Activated CD4-positive, CD25-positive, alpha-beta regulatory T cell treated with anti-CD3 and anti-CD28 coated beads, Interleukin-2, amount 50 U/mL, for 16 hours (primary cell): ENCODE data around the gene PPFIA4.

Experiments used
- DNase-seq: peaks from one replicate; pipeline ENCODE4 v3.0.0-alpha.2; 2020; ENCODE audit warnings: low read depth, low spot score

Gene PPFIA4

GRCh38 chr1:203082571-203083462, 56.5 kb downstream of the PPFIA4 start:
- DNase-seq = no peak

- no peak for DNase-seq
These were observed 57.2 kb downstream of the PPFIA4 start for GRCh38 chr1:203083463-203083921.

- no peak for DNase-seq
These were observed 58.6 kb downstream of the PPFIA4 start for GRCh38 chr1:203084588-203085527.

GRCh38 chr1:203085528-203086406, 59.5 kb downstream of the PPFIA4 start, which contains the start of gene MYOG:
Gene MYOG (minus strand): TSS chr1:203086012. CDS start chr1:203085961, 51 bp downstream.
- no peak for DNase-seq

GRCh38 chr1:203086992-203087763, 60.9 kb downstream of the PPFIA4 start:
- no peak for DNase-seq

GRCh38 chr1:203088441-203088840, 62.1 kb downstream of the PPFIA4 start:
- no peak for DNase-seq

GRCh38 chr1:203089001-203089650, 62.8 kb downstream of the PPFIA4 start:
- no peak for DNase-seq

GRCh38 chr1:203089651-203090045, 63.4 kb downstream of the PPFIA4 start:
- no peak for DNase-seq

- DNase-seq = no peak
These were observed 64.3 kb downstream of the PPFIA4 start for GRCh38 chr1:203090421-203091198.

GRCh38 chr1:203091199-203091477, 64.8 kb downstream of the PPFIA4 start:
- no peak for DNase-seq

GRCh38 chr1:203091761-203092330, 65.6 kb downstream of the PPFIA4 start:
- no peak for DNase-seq

- DNase-seq = no peak
These were observed 67.6 kb downstream of the PPFIA4 start for GRCh38 chr1:203093754-203094410.

GRCh38 chr1:203095061-203095690, 68.9 kb downstream of the PPFIA4 start:
- DNase-seq = no peak

- DNase-seq = no peak
These were observed 70.3 kb downstream of the PPFIA4 start for GRCh38 chr1:203096566-203096965.

- DNase-seq = no peak
These were observed 70.7 kb downstream of the PPFIA4 start for GRCh38 chr1:203097001-203097400.

GRCh38 chr1:203098445-203098844, 72.2 kb downstream of the PPFIA4 start:
- DNase-seq = no peak

- no peak for DNase-seq
These were observed 72.7 kb downstream of the PPFIA4 start for GRCh38 chr1:203098914-203099520.
